Measurements from ENCODE around the gene PTGIS. TPM values are rescaled to one million over a fixed set of nuclear protein-coding genes. Genes with fewer than 3 reads are reported as not detected.

Gene PTGIS
- total RNA-seq, 2 donors from 2014 or later = 14.1 to 20.9 TPM

- no peak overlapping the region for H3K9ac ChIP-seq (ENCODE audit: extremely low read depth, low read length, poor library complexity, severe bottlenecking)
- Mint-ChIP-seq H3K9me3 (no peaks in the 10 kb centered on the region), H3K4me1 (no peaks in the 10 kb centered on the region)
These were observed 24.2 kb upstream of the PTGIS start for GRCh38 chr20:49592120-49592519.

DNA sequence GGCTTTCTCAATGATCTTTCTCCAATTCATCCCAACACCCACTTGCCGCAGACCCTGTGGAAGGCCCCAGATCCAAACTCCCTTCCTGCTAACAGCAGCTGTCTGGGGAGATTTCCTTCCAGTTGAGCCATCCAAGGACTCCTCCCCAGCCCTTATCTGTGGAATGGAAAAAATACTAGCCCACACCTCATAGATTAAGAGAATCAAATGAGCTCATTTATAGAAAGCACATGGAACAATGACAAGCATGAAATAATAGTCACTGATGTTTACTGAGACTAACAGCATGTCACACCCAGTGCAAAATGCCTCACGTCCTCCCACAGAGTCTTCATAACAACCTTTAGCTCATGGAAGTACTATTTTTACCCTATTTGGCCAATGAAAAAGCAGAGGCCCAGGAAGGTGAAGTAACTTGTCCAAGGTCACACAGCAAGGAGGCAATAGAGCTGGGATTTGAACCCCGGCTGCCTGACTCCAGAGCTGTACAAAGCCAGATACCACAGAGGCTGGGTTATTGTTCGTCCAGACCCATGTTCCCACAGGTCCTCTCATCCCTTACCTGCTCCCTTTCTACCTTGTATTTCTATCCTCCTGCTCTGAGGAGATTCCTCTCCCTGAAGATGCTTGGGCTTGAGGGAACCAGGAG lies 23.4 kb upstream of the PTGIS start:
- Histone ChIP-seq H3K4me3 (ENCODE audit: low read length) (no peak overlapping the region), H3K27me3 (ENCODE audit: control insufficient read depth, insufficient read depth, low read length, poor library complexity, severe bottlenecking) (no peaks in the 10 kb centered on the region), H3K9me3 (ENCODE audit: control insufficient read depth, low read length) (no peaks in the 10 kb centered on the region), H3K27ac (ENCODE audit: low read depth, low read length) (no peak overlapping the region), H3K9ac (ENCODE audit: extremely low read depth, low read length, poor library complexity, severe bottlenecking) (no peak overlapping the region), H3K36me3 (ENCODE audit: control insufficient read depth, insufficient read depth, low read length) (no peaks in the 10 kb centered on the region), H3K4me1 (ENCODE audit: control insufficient read depth, insufficient read depth, low read length) (no peaks in the 10 kb centered on the region)
- H3K4me1 Mint-ChIP-seq = no peaks in the 10 kb centered on the region
- WGBS, 2 experiments (ENCODE audit: insufficient coverage in 1 of 2, insufficient read length in 1 of 2) = 89 to 100% methylated on average over 3 to 4 of the region's 4 CpGs
- peaks cover 11% of the 10 kb centered on the region for H3K27me3 Mint-ChIP-seq (ENCODE audit: insufficient read depth)
- TF ChIP-seq, protein P1, sequence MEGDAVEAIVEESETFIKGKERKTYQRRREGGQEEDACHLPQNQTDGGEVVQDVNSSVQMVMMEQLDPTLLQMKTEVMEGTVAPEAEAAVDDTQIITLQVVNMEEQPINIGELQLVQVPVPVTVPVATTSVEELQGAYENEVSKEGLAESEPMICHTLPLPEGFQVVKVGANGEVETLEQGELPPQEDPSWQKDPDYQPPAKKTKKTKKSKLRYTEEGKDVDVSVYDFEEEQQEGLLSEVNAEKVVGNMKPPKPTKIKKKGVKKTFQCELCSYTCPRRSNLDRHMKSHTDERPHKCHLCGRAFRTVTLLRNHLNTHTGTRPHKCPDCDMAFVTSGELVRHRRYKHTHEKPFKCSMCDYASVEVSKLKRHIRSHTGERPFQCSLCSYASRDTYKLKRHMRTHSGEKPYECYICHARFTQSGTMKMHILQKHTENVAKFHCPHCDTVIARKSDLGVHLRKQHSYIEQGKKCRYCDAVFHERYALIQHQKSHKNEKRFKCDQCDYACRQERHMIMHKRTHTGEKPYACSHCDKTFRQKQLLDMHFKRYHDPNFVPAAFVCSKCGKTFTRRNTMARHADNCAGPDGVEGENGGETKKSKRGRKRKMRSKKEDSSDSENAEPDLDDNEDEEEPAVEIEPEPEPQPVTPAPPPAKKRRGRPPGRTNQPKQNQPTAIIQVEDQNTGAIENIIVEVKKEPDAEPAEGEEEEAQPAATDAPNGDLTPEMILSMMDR (conservative IDR thresholded peaks at IDR 0.05) = no peak
- no peaks in the 10 kb centered on the region for H3K9me3 Mint-ChIP-seq
- no peak for DNase-seq
- no peak overlapping the region for H3K4me3 Mint-ChIP-seq
- no peaks in the 10 kb centered on the region for H3K36me3 Mint-ChIP-seq (ENCODE audit: low read depth)
- no peak overlapping the region for H3K27ac Mint-ChIP-seq

More at GRCh38 chr20:49592120-49592519, 24.2 kb upstream of the PTGIS start:
- no peaks in the 10 kb centered on the region for H3K9me3 ChIP-seq (ENCODE audit: control insufficient read depth, low read length)
- H3K36me3 Mint-ChIP-seq (ENCODE audit: low read depth) = no peaks in the 10 kb centered on the region
- no peaks in the 10 kb centered on the region for H3K4me1 ChIP-seq (ENCODE audit: control insufficient read depth, insufficient read depth, low read length)
- no peak overlapping the region for H3K4me3 Mint-ChIP-seq
- peaks cover 11% of the 10 kb centered on the region for H3K27me3 Mint-ChIP-seq (ENCODE audit: insufficient read depth)
- TF ChIP-seq, protein P1 (conservative IDR thresholded peaks at IDR 0.05) = no peak
- H3K27ac ChIP-seq (ENCODE audit: low read depth, low read length) = no peak overlapping the region
- no peak overlapping the region for H3K27ac Mint-ChIP-seq
- no peaks in the 10 kb centered on the region for H3K36me3 ChIP-seq (ENCODE audit: control insufficient read depth, insufficient read depth, low read length)
- no peak for DNase-seq
- H3K27me3 ChIP-seq (ENCODE audit: control insufficient read depth, insufficient read depth, low read length, poor library complexity, severe bottlenecking) = no peaks in the 10 kb centered on the region
- H3K4me3 ChIP-seq (ENCODE audit: low read length) = no peak overlapping the region

- no peak overlapping the region for H3K27ac Mint-ChIP-seq
- H3K9me3 Mint-ChIP-seq = no peaks in the 10 kb centered on the region
These were observed 22.5 kb upstream of the PTGIS start for GRCh38 chr20:49590163-49591017.

More at GRCh38 chr20:49590163-49591017, 22.5 kb upstream of the PTGIS start:
- DNase-seq = no peak
- H3K4me3 ChIP-seq (ENCODE audit: low read length) = no peak overlapping the region
- Mint-ChIP-seq H3K36me3 (ENCODE audit: low read depth) (no peaks in the 10 kb centered on the region), H3K27me3 (ENCODE audit: insufficient read depth) (peaks cover 9% of the 10 kb centered on the region), H3K4me1 (no peaks in the 10 kb centered on the region), H3K4me3 (no peak overlapping the region)
- TF ChIP-seq, protein P1 (conservative IDR thresholded peaks at IDR 0.05) = no peak
- no peaks in the 10 kb centered on the region for H3K36me3 ChIP-seq (ENCODE audit: control insufficient read depth, insufficient read depth, low read length)
- 89 to 92% methylated on average over 6 to 8 of the region's 8 CpGs for WGBS, 2 experiments (ENCODE audit: insufficient coverage in 1 of 2, insufficient read length in 1 of 2)
- no peaks in the 10 kb centered on the region for H3K27me3 ChIP-seq (ENCODE audit: control insufficient read depth, insufficient read depth, low read length, poor library complexity, severe bottlenecking)
- no peaks in the 10 kb centered on the region for H3K4me1 ChIP-seq (ENCODE audit: control insufficient read depth, insufficient read depth, low read length)
- H3K27ac ChIP-seq (ENCODE audit: low read depth, low read length) = no peak overlapping the region
- H3K9ac ChIP-seq (ENCODE audit: extremely low read depth, low read length, poor library complexity, severe bottlenecking) = no peak overlapping the region
- no peaks in the 10 kb centered on the region for H3K9me3 ChIP-seq (ENCODE audit: control insufficient read depth, low read length)

Measured in endodermal cell (in vitro differentiated cells).